Stimulated activated effector memory CD8-positive, alpha-beta T cell treated with anti-CD3 and anti-CD28 coated beads, Interleukin-12 subunit alpha, Interleukin-12 subunit beta, amount 100 ng/mL, for 72 hours (primary cell): ENCODE measurements around the gene DACT3.

Experiments
- ATAC-seq: fragments of 150-1000 bp; cut with Tn5 transposase; 2 replicates; pipeline ENCODE4 v1.10.0; 2021
- DNase-seq, 2 donors: peaks; one replicate each; pipeline ENCODE4 v3.0.0; 2021 to 2022; ENCODE audit warnings: low spot score in 2 of 2
- H3K27ac Mint-ChIP-seq: one replicate; pipeline ENCODE4 v1.8.0; 2022; ENCODE audit warnings: mild to moderate bottlenecking, mixed read lengths
- H3K36me3 Mint-ChIP-seq: one replicate; pipeline ENCODE4 v1.8.0; 2022; ENCODE audit warnings: mild to moderate bottlenecking, mixed read lengths
- H3K4me1 Mint-ChIP-seq: one replicate; pipeline ENCODE4 v1.8.0; 2022; ENCODE audit warnings: mixed read lengths
- H3K4me3 Mint-ChIP-seq: one replicate; pipeline ENCODE4 v1.8.0; 2022; ENCODE audit warnings: mild to moderate bottlenecking, mixed read lengths
- H3K9me3 Mint-ChIP-seq: one replicate; pipeline ENCODE4 v1.8.0; 2022; ENCODE audit warnings: mixed read lengths

The DACT3 gene

GRCh38 chr19:46687438-46688145 lies 26.6 kb upstream of the DACT3 start:
- ATAC-seq (no peak), DNase-seq (no peak)
- H3K4me1 Mint-ChIP-seq: no peaks in the 10 kb centered on the region
- no peak overlapping the region for H3K4me3 Mint-ChIP-seq
- no peaks in the 10 kb centered on the region for H3K9me3 Mint-ChIP-seq
- peaks cover 100% of the 10 kb centered on the region for H3K36me3 Mint-ChIP-seq
- peak overlapping the region; percentile 34 for H3K27ac Mint-ChIP-seq

DNA sequence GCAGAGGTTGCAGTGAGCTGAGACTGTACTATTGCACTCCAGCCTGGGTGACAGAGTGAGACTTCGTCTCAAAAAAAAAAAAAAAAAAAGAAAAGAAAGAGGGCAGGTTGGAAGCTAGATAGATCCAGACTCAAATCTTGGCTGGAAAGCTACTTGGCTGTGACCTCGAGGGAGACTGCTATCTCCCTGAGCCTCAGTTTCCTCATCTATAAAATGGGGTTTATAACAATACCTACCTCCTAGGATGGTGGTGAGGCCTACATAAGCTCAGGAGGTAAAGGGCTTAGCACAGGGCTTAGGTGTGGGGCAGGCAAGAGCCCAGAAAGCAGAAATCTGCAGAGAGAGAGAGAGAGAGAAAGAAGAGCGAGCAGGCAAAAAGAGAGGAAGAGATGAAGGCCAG lies 24.2 kb upstream of the DACT3 start:
- Mint-ChIP-seq H3K36me3 (peaks cover 100% of the 10 kb centered on the region), H3K9me3 (no peaks in the 10 kb centered on the region), H3K4me1 (no peaks in the 10 kb centered on the region), H3K4me3 (no peak overlapping the region), H3K27ac (peak overlapping the region; percentile 74)
- DNase-seq: no peak
- ATAC-seq: no peak

DNA sequence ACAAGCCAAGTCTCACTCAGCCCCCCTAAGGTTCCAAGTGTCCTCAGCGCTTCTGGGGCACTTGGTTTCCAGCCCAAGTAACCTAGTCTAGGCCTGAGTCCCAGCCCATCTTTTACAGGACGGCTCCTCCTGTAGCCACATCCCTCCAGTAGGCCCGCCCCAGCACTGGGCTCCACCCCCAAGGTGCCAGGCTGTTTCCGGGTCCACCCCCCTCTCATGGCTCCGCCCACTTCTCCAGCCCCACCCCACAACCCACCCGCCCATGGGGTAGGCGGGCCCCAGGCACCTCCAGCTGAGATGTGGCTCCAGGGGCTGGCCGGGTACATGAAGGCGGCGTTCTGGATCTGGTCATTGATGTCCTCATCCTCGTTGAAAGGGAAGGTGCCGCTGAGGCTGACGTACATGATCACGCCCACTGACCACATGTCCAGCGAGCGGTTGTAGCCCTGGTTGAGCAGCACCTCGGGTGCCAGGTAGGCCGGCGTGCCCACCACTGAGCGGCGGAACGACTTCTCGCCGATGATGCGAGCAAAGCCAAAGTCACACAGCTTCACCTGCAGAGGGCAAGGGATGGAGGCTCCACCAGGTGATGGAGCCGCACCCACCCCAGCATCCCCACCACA lies 17.2 kb upstream of the DACT3 start:
- H3K36me3 Mint-ChIP-seq: peaks cover 100% of the 10 kb centered on the region
- H3K27ac Mint-ChIP-seq: peak overlapping the region; percentile 81
- ATAC-seq: peak; percentile 86
- peak; percentile 36 to 77 for DNase-seq
- H3K9me3 Mint-ChIP-seq: no peaks in the 10 kb centered on the region
- H3K4me3 Mint-ChIP-seq: no peak overlapping the region
- H3K4me1 Mint-ChIP-seq: peaks cover 12% of the 10 kb centered on the region

DNA sequence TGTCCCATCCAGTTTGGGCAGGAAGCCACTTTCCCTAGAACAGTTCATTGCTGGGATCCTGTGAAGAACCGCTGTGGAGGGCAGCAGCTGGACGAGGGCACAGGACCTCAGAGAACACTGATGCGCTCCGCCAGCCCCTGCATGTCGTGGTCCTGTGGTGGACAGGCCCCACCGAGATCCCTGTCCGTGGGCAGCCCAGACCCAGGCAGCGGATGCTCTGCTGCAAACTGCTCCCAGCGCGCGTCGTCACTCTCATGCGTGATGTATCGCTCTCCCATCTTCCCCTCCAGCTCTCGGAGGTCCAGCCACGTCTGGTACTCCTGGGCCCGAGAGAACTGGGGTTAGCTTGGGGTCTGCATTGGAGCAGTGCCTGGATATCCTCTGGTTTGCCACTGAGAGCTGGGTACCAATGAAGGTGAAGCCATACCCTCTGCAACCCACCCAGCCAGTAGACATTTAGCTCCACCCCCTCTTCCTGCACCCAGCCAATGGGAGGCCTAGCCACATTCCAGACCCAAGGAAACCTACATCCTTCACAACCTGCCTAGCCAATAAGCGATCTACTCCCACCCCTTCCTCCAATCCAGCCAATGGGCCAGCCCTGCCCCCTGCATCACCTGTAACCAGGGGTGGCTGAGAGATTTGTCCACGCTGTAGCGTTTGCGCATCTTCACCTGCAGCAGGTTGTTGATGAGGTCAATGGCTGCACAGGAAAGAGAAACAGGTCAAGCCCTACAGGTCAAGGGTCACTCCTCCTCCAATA lies 13.6 kb upstream of the DACT3 start:
- H3K4me1 Mint-ChIP-seq: peaks cover 12% of the 10 kb centered on the region
- peak overlapping the region; percentile 12 for H3K27ac Mint-ChIP-seq
- H3K4me3 Mint-ChIP-seq: no peak overlapping the region
- H3K36me3 Mint-ChIP-seq: peaks cover 70% of the 10 kb centered on the region
- no peaks in the 10 kb centered on the region for H3K9me3 Mint-ChIP-seq
- ATAC-seq: no peak
- no peak for DNase-seq

GRCh38 chr19:46670813-46671212 lies 9.8 kb upstream of the DACT3 start:
- H3K27ac Mint-ChIP-seq: no peak overlapping the region
- H3K36me3 Mint-ChIP-seq: peaks cover 32% of the 10 kb centered on the region
- H3K4me1 Mint-ChIP-seq: no peaks in the 10 kb centered on the region
- no peaks in the 10 kb centered on the region for H3K9me3 Mint-ChIP-seq
- DNase-seq: no peak
- no peak for ATAC-seq
- H3K4me3 Mint-ChIP-seq: no peak overlapping the region

- peaks cover 11% of the 10 kb centered on the region for H3K36me3 Mint-ChIP-seq
Measured at GRCh38 chr19:46668662-46669061, 7.7 kb upstream of the DACT3 start.

DNA sequence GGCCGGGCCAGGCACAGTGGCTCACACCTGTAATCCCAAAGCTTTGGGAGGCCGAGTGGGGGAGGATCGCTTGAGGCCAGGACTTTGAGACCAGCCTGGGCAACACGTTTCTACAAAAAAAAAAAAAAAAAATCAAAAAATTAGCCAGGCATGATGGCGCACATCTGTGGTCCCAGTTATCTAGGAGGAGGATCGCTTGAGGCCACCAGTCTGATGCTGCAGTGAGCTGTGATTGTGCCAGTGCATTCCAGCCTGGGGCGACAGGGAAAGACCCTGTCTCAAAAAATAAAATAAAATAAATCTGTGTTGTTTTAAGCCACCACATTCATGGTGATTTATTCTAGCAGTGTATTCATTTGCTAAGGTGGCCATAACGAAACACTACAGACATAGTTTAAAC lies 4.1 kb upstream of the DACT3 start:
- no peak for DNase-seq
- Mint-ChIP-seq H3K27ac (no peak overlapping the region), H3K4me1 (peaks cover 14% of the 10 kb centered on the region), H3K4me3 (no peak overlapping the region), H3K9me3 (no peaks in the 10 kb centered on the region), H3K36me3 (no peaks in the 10 kb centered on the region)
- ATAC-seq: no peak

More at GRCh38 chr19:46668662-46669061, 7.7 kb upstream of the DACT3 start:
- no peaks in the 10 kb centered on the region for H3K9me3 Mint-ChIP-seq
- no peak overlapping the region for H3K4me3 Mint-ChIP-seq
- no peaks in the 10 kb centered on the region for H3K4me1 Mint-ChIP-seq
- peak overlapping the region; percentile 13 for H3K27ac Mint-ChIP-seq
- no peak for DNase-seq
- no peak for ATAC-seq

DNA sequence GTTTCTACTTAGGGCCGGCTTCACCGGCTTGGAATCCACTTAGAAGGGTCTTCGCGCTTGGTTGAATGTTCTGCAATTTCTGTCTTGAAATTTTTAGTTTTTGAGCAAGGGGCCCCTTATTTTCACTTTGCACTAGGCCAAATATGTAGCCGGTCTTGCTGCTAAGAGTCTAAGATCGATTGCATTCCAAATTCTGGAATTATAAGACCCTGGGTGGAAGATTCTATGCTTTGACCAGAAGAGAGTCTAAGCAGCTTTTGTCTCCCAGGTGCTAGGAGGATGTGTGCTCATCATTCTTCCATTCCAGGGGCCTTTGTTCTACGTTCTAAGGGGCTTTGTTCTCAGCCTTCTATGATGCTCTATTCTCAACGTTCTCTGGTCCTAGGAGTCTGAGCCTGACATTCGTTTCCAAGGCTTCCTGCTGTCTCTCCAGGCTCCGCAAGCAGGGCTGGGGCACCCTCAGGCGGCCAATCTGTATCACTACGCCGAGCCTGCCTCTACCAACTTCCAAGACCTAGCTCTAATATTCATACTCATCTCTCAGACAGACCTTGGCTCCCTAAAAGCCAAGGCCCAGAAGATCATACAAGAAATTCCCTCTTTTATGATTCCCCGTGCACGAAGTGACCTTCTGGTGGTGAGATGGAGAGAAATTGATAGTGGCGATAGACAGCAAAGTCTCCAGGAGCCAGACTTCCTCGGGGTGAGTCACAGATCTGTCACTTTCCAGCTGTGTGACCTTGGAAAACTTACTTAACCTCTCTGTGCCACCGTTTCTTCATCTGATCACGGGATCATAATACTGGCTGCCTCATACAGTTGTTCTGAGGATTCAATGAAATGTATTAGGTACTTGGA lies 982 bp upstream of the DACT3 start:
- DNase-seq (peak; percentile 45 to 72), ATAC-seq (peak; percentile 71)
- peak overlapping the region; percentile 17 for H3K27ac Mint-ChIP-seq
- peak overlapping the region; percentile 59 for H3K4me3 Mint-ChIP-seq
- H3K4me1 Mint-ChIP-seq: peaks cover 21% of the 10 kb centered on the region
- H3K36me3 Mint-ChIP-seq: no peaks in the 10 kb centered on the region
- H3K9me3 Mint-ChIP-seq: no peaks in the 10 kb centered on the region

GRCh38 chr19:46660551-46661019 lies 397 bp downstream of the DACT3 start:
- Mint-ChIP-seq H3K4me3 (peak overlapping the region; percentile 59), H3K9me3 (no peaks in the 10 kb centered on the region), H3K36me3 (no peaks in the 10 kb centered on the region), H3K4me1 (peaks cover 21% of the 10 kb centered on the region), H3K27ac (no peak overlapping the region)
- ATAC-seq (peak; percentile 0), DNase-seq (no peak)

- Mint-ChIP-seq H3K4me1 (peaks cover 21% of the 10 kb centered on the region), H3K9me3 (no peaks in the 10 kb centered on the region), H3K36me3 (no peaks in the 10 kb centered on the region), H3K4me3 (peak overlapping the region; percentile 59), H3K27ac (no peak overlapping the region)
- DNase-seq (peak in 1 of 2 donors; percentile 53), ATAC-seq (no peak)
Measured at GRCh38 chr19:46660008-46660517, 919 bp downstream of the DACT3 start.

- ATAC-seq (no peak), DNase-seq (no peak)
- no peaks in the 10 kb centered on the region for H3K9me3 Mint-ChIP-seq
- no peak overlapping the region for H3K27ac Mint-ChIP-seq
- peak overlapping the region; percentile 59 for H3K4me3 Mint-ChIP-seq
- H3K4me1 Mint-ChIP-seq: peaks cover 21% of the 10 kb centered on the region
- H3K36me3 Mint-ChIP-seq: no peaks in the 10 kb centered on the region
Measured at GRCh38 chr19:46659151-46660007, 1.6 kb downstream of the DACT3 start.

GRCh38 chr19:46656541-46656940 lies 4.4 kb downstream of the DACT3 start:
- H3K4me3 Mint-ChIP-seq: no peak overlapping the region
- no peaks in the 10 kb centered on the region for H3K36me3 Mint-ChIP-seq
- H3K4me1 Mint-ChIP-seq: peaks cover 13% of the 10 kb centered on the region
- no peak overlapping the region for H3K27ac Mint-ChIP-seq
- ATAC-seq (no peak), DNase-seq (no peak)
- no peaks in the 10 kb centered on the region for H3K9me3 Mint-ChIP-seq

- no peak for ATAC-seq
- peaks cover 6% of the 10 kb centered on the region for H3K36me3 Mint-ChIP-seq
- peaks cover 3% of the 10 kb centered on the region for H3K4me1 Mint-ChIP-seq
Measured at GRCh38 chr19:46654621-46655152, 6.3 kb downstream of the DACT3 start.

GRCh38 chr19:46650445-46650844 lies 10.5 kb downstream of the DACT3 start:
- Mint-ChIP-seq H3K9me3 (no peaks in the 10 kb centered on the region), H3K4me3 (no peak overlapping the region), H3K36me3 (peaks cover 6% of the 10 kb centered on the region), H3K27ac (peak overlapping the region; percentile 60), H3K4me1 (peaks cover 9% of the 10 kb centered on the region)
- ATAC-seq: no peak
- no peak for DNase-seq

More at GRCh38 chr19:46654621-46655152, 6.3 kb downstream of the DACT3 start:
- H3K27ac Mint-ChIP-seq: no peak overlapping the region
- no peak overlapping the region for H3K4me3 Mint-ChIP-seq
- no peaks in the 10 kb centered on the region for H3K9me3 Mint-ChIP-seq
- no peak for DNase-seq
